HG03439 (cell line): ENCODE measurements around the gene CCSER2.
"Not testable (repeated sequence)": the region's sequence is repeated elsewhere in the genome, so short reads cannot be mapped to it uniquely, and the experiment has no call there.

ENCODE experiments used
- ATAC-seq: cut with Tn5 transposase; IDR thresholded peaks from one replicate; pipeline ENCODE4 v1.9.1; 2021; ENCODE audit warnings: mild to moderate bottlenecking, moderate library complexity; ENCODE audit not compliant: unreplicated experiment

CCSER2 gene

GRCh38 chr10:84328418-84329195, at the start of gene CCSER2:
Gene CCSER2, plus strand, starts transcription at chr10:84328589. Its CDS starts 42,464 bp downstream, at chr10:84371053.
- ATAC-seq, result peak; percentile 73

DNA sequence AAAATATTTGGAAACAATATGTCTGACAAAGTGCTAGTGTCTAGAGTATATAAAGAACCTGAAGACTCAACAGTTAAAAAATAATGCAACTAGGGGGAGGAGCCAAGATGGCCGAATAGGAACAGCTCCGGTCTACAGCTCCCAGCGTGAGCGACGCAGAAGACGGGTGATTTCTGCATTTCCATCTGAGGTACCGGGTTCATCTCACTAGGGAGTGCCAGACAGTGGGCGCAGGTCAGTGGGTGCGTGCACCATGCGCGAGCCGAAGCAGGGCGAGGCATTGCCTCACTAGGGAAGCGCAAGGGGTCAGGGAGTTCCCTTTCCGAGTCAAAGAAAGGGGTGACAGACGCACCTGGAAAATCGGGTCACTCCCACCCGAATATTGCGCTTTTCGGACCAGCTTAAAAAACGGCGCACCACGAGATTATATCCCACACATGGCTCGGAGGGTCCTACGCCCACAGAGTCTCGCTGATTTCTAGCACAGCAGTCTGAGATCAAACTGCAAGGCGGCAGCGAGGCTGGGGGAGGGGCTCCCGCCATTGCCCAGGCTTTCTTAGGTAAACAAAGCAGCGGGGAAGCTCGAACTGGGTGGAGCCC, 48.4 kb upstream of the CCSER2 start:
- ATAC-seq, result not testable (repeated sequence)

DNA sequence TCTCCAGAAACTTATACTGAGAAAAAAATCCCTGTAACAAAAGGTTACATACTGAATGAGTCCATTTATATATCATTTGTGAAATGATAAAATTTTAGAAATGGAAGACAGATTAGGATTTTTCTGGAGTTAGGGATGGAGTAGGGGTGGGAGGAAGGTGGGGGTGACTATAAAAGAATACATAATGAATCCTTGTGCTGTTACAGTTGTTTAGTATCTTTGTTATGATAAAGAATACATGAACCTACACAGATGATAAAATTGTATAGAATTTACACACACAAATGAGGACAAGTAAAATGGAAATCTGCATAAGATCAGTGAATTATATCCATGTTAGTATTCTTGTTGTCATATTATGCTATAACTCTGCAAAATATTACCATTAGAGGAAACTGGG, 41.7 kb upstream of the CCSER2 start:
- no peak for ATAC-seq

DNA sequence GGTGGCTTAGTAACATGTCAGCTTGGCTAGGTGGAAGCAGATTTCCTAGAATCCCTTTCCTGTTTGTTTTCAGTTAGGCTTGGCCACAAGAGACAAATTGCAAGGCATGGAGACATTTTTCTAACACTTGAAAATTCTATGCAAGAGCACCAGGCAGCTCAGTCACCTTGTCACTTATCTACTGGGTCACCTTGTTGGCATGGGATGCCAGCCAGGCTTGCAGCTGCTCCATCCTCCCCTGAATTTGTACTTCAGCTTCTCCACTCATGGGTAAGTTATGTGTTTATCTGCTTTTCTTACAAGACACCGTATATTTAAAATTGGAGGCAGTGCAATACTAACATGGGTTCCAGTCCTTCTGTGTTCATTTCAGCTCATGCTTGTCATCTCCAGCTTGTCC, 40.2 kb upstream of the CCSER2 start:
- ATAC-seq, result no peak

DNA sequence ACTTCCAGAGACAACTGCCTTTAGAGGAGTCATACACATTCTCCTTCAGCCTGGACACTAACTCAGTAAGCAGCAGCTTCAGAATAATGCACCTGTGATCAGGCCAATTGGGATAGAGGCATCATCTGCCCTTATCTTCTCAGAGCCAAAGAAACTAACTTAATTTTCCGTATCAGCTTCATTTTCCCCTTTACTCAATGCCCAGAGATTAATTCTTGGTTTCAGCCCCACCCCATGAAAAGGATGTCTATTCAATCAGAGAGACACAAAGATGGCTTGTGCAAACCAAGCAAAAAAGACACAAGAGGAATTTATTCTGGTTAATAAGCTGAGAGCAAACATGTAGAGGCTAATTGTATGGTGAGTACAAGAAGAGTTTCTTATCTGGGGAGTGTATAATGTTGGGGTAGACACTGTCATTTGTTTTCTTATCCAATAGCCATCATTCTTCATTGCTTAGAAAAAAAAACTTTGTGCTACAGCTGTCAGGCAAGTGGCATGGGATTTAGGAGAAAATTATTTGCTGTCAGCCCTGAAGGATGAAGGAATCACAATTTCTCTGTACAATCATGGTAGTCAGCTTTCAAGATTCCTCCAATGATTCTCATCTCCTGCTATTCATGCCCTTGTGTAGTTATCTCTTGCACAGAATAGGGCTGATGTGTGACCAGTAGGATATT, 38.7 kb upstream of the CCSER2 start:
- no peak for ATAC-seq

- ATAC-seq, result no peak
Measured at GRCh38 chr10:84290235-84290634, 38.2 kb upstream of the CCSER2 start.

DNA sequence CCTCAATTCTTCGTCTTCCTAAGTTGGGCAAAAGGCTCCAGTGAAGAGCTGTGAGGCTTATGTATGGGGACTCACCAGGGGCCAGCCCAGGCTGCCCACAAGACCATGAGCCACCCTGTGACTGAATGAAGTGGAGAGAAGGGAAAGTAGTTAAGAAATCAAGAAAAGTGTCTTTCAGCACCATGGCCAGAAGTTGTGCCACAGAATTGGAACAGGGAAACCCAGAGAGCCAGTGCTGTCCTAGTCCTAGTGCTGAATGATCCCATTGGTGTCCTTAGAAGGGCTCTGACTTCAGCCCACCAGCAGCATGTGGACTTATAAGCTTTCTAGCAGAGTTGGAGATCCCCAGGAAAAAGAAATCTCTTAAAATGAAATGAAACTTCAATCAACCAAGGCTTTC, 37.0 kb upstream of the CCSER2 start:
- no peak for ATAC-seq

DNA sequence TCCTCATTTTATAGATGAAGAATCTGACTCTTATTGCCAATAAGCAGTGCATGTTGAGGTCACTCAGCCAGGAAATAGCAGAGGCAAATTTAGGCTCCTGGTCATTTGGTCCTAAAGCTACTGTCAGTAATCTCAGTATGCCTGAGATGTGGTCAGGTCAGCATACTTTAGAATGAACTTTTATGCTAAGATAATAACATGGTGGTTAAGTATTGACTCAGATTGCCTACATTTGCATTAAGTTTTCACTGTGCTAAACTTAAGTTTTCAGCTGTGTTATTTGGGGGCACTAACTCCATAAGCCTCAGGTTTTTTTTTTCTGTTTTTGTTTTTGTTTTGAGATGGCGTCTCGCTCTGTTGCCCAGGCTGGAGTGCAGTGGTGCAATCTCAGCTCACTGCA, 35.9 kb upstream of the CCSER2 start:
- ATAC-seq, result peak; percentile 57

DNA sequence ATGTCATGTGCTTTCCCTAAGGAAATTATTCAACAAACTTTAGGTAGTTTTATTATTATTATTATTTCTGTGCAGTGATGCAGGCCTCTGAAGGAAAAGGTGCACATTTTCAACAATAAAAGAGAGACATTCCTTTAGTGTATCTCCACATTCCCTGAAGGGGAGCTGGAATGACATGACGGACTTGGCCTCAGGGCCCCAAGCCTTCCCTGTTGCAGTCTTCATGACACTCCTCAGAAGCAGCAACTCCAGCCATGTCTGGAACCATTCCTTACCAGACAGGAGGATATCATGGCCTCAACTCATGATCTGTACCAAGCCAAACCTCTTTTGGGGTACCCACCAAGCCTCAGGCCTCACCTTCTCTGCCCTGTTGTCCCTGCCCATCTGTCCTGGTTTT, 35.2 kb upstream of the CCSER2 start:
- no peak for ATAC-seq

DNA sequence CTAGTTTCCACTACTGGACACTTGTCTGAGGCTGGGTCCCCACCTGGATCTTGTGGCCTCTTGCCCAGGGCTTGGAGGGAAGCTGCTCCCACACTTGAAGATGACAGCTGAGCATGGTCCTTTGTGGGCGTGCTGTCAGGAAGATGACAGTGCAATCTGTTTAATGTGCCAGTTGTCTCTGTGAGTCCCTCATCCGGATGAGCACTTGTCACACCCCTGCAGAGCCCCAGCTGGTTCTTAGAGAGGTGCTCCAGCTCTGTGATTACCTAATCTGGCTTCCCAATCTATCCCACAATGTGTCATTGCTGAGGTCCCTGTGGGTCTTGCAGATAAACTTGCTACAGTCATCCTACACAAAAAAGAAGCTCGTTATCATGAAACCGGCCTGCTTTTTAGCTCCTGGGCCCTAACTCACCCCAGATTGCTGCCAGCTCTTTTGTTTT, 34.8 kb upstream of the CCSER2 start:
- no peak for ATAC-seq

- ATAC-seq, result no peak
Measured at GRCh38 chr10:84294766-84295447, 33.5 kb upstream of the CCSER2 start.

DNA sequence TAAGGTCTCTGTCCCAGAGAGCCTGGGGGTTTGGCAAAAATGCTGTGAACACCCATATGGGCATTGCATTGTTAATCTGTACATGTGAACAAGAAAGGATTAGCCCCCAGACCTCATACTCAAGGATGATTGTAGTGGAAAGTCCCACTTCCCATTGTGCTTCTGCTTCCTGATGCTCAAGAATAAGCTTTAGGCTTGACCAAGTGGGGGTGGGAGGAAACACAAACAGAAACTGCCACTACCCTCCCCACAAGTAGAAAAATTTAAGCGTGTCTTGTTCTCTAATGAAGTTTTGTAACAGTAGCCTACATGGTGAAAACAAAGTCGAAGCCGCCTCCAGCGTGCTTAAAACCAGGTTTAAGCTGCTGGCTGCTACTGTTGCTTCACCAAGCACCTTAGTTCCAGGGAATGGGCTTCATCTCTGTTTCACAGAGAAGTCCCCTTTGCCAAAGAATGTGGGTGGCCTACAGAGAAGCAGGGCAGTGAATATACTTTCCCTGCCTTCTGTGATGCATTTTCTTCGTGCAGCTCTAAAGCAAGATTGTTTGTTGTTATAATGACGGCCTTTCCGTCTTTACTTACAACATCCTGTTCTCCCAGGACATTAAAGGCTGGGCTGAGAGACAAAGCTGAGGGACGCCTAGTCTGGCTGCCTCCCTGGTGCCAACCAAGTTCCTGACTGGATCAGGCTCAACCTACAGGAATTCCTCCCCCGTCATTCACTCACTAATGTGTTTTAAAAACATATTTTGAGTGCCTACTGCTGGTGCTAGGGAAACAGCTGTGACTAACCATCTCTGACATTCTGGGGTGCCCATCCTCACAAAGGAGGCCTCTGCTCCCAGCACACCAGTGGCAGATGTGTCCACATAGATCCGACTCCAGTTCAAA, 32.1 kb upstream of the CCSER2 start:
- no peak for ATAC-seq

DNA sequence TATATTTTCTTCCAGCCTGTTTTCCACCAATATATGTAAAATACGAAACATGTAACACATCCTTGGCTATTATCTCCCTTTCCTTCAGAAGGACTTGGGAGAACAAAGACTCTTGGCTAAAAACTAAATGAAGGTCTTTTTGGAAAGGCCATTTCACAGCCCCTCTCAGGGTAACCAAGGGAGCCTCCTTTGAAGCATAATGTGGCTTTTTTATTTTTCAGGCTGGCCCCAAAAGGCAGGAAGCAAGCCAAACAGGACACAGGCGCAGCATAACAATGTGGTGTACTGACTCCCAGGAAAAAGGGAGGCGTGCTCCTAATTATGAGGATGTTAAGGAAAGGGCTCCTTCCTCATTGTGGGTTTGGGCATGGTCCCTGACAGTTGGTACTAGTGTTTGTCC, 30.3 kb upstream of the CCSER2 start:
- ATAC-seq, result no peak

DNA sequence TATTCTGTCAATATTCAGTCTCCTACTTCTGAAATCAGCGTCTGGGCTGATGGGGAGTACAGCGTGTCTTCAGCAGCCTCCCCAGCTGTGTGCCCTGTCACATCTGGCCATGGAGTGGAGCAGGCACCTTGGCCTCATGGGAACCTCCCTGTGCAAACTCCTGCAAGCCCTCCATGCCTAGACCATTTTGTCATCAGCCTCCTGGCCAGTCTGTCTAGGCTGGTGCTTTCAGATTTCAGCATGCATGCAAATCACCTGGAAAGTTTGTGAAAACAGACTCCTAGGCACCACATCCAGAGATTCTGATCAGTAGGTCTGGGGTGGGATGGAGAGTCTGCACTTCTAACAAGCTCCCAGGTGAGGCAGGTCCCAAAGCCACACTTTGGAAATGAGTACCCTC, 26.2 kb upstream of the CCSER2 start:
- no peak for ATAC-seq

DNA sequence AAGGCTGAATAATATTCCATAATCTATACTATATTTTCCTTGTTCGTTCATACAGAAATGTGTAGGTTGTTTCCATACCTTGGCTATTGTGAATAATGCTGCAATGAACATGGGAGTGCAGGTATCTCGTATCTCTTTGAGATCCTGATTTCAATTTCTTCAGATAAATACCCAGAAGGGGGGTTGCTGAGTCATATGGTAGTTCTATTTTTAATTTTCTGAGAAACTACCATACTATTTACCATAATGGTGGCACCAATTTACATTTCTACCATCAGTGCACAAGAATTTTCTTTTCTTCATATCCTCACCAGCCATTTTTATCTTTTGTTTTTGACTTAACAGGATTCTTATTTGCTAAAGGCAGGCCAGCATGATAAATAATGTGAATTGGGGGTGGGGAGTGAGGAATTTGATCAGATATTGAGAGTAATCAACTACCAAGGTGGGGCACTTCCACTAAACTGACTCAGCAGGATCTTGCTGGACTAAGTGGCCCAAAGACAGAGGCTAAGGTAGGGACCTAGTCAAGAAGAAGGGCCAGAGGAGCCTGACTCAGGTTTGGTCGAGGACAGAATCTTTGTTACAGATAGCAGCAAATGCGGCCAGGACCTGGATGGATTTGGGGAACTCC, 21.5 kb upstream of the CCSER2 start:
- ATAC-seq, result no peak

GRCh38 chr10:84308021-84308420, 20.4 kb upstream of the CCSER2 start:
- no peak for ATAC-seq

GRCh38 chr10:84308481-84309304, 19.7 kb upstream of the CCSER2 start:
- no peak for ATAC-seq

- ATAC-seq, result no peak
Measured at GRCh38 chr10:84310470-84310869, 17.9 kb upstream of the CCSER2 start.

DNA sequence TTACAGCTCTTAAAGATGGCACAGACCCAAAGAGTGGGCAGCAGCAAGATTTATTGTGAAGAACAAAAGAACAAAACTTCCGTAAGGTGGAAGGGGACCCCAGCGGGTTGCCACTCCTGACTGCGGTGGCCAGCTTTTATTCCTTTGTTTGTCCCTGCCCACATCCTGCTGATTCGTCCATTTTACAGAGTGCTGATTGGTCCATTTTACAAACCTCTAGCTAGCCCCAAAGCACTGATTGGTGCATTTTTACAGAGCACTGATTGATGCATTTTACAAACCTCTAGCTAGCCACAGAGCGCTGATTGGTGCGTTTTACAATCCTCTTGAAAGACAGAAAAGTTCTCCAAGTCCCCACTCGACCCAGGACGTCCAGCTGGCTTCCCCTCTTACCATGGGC, 16.8 kb upstream of the CCSER2 start:
- no peak for ATAC-seq
